ENCODE measurements around the gene GOSR1.
"Not testable (repeated sequence)": the region's sequence is repeated elsewhere in the genome, so short reads cannot be mapped to it uniquely, and the experiment has no call there.

The GOSR1 gene

DNA sequence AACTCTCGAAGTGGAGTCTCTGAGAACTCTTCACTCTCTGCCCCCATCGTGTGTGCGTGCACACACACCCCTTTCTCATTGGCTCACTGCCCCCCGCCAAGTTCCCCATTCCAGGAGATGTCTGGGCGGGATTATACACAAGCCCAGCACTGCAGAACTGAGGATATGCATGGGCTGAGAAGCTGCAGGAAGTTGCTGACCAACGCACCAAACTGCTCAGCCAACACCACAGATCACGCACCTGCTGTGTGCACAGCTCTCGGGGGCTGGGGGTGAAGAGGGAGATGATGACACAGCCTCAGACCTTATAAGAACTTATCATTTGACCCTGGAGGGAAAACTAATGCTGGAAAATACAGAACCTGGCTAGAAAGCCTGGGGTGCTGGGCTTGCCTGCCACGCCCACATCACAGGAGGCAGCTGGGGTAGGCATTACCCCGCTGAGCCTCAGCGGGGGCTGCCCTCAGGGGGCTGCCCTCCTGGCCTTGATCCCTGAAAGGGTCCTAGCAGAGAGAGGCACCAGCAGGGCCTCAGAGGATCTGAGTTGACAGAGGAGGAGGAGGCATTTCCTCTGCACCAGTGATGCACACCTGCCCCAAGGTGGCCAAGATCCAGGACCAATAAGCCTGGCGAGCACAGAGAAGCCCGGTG is 87.3 kb downstream of the GOSR1 start:
- not testable (repeated sequence) for DNase-seq

GRCh38 chr17:30565073-30565935 is 88.1 kb downstream of the GOSR1 start:
- DNase-seq = no peak

DNA sequence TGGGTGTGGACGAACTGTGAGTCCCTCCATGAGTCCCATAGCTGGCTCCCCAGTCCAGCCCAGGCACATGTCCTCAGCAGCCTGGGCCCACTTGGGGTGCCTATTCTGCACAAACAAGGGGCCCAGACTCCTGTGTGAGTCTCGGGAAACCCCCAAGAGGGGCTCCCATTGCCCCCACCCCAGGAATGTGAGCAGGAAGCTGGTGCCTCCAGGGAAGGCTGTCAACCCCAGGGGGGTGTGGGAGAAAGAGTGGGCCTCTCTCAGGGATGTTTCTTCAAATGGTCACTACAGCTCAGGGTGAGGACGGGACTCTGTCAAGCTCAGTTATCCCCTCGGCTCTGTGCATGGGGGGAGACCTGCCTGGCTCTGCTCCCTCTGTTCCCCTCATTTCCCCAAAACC is 88.9 kb downstream of the GOSR1 start:
- DNase-seq = not testable (repeated sequence)

DNA sequence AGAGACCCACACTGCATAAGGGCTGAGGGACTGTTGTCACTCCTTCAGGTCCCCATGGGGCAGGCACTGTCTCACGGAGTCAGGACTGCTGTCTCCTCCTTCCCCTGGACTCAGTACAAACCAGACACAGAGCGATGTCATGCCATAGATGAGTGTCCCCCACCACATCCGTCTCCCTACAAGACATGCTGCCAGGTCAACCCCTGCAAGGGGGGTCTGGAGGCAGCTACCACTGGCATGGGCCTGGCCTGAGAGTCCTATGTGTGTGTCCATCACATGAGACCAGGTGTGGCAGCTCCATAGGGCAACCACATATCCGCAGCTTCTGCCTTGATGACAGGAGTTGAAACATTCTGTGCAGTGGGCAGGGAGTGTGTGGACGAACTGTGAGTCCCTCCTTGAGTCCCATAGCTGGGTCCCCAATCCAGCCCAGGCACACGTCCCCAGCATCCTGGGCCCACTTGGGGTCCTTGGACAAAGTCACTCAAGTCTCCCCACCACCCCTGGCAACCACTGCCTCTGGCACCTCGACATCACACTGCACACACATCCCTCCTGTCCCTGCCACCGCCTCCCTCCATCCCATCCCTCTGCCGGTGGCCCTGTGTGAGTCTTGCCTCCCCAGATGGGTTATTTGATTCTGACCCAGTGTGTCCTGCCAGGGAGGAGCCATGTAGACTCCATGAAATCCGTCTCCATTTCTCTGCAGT is 89.5 kb downstream of the GOSR1 start:
- not testable (repeated sequence) for DNase-seq

DNA sequence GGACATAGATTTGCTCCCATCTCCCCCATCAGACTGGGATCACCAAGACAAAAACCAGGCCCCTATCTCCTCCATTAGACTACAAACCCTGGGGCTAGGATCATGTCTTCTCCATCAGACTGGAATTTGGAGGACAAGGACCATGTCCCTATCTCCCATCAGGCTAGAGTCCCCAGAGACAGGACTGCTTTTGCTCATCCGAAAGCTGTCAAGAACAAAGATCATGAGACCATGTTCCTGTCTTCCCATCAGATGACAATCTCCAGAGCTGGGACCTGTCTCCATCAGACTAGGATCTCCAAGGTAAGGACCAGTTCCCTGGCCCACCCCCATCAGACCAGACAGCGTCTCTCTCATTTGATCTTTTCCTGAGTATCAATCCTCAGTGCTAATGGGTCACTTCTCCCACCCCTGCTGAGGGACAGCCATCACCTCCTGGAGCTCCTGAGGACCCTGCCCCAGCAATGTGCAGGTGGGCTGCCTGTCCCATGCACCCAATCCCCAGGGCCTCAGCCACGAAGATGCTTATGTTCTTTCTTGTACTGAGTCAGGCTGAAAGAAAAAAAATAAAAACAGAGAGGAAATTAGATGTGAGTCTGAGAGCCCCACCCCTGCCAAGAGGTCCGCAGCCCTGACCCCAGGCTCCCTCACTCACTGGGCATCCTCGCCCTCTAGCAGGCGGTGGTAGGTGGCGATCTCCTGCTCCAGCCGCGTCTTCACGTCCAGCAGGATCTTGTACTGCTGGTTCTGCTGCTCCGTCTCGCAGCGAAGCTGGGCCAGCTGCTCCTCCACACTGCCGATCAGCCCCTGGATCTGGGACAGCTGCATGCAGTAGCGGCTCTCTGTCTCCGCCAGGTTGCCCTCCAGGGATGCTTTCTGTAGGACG is 90.3 kb downstream of the GOSR1 start:
- no peak for DNase-seq

DNA sequence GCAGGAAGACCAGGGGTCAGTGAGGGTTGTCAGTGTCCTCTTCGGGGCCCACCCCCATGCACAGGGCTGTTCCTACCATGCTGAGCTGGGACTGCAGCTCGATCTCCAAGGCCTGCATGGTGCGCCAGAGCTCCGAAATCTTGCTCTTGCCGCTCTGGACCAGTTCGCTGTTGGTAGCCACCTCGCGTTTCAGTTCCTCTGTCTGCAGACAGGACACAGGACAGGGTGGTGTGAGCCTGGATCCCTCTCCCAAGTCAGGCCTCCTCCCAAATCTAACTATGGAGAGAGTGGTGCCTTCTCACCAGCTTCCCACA is 90.9 kb downstream of the GOSR1 start:
- no peak for DNase-seq

GRCh38 chr17:30569531-30570175 is 92.4 kb downstream of the GOSR1 start:
- DNase-seq = not testable (repeated sequence)

DNA sequence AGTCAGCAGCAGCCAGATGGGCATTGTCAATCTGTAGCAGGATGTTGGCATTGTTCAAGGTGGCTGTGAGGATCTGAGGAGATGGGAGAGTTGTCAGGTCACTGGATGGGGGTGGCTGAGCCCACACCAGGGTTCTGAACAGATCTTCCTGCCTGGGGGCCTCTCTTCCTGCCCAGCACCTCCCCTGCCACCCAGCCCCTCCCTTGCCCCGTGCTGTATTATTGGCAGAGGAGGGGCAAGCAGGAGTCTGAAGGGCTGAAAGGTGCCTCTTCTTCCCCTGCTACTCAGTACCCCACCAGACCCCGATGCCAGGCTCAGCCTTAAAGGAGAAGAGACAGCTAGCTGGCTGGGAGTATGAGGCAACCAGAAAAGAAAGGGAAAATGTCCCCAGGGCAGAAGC is 93.0 kb downstream of the GOSR1 start:
- no peak for DNase-seq

DNA sequence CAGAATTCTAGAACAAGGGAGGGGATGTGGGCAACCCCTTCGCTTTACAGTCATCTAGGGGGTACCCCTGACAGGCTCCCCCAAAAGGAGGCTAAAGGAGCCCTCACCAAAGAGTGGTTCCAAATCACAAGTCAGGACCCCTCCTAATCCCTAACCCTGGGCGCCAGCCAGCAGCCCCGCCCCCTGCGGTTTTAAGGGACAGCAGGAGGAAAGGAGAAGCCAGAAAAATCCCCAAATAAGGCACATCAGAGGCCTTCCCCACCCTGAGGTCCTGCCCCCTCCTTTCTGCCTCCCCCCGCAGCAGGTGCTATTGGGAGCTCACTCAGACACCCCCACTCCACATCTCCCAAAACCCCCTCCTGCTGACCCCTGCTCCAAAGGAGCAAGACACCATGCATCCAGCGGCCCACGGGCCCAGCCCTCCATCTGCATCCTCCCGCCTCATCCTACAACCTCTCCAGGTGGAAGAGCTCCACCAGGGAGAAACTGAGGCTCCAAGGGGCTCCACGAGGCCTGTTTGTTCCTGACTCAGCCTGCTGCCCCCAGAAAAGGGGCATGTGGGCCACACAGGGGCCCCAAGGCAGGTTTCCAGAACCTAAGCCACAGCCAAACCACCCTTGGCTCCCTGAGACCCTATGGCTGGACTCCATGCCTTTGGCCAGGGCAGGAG is 93.5 kb downstream of the GOSR1 start:
- no peak for DNase-seq

- DNase-seq = not testable (repeated sequence)
Measured at GRCh38 chr17:30571404-30571803, 94.2 kb downstream of the GOSR1 start.

DNA sequence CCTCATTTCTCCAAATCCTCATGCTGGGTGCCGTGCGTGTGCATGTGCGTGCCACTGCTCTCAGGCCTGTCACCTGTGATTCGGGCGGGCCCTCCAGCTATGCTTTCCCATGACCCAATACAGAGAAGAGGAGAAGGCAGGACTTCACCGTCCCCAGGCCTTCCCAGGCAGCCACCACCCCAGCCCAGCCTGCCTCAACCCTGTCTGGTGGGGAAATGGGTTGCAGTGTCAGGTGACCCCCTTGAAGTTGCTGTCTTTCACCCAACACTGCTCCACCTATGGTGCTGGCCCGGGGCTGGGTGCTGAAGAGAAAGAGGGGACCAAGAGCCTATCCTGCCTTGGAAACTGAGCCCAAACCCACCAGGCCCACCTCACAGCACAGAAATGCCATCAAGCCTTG is 94.7 kb downstream of the GOSR1 start:
- no peak for DNase-seq

GRCh38 chr17:30572651-30573554 is 95.7 kb downstream of the GOSR1 start:
- not testable (repeated sequence) for DNase-seq

DNA sequence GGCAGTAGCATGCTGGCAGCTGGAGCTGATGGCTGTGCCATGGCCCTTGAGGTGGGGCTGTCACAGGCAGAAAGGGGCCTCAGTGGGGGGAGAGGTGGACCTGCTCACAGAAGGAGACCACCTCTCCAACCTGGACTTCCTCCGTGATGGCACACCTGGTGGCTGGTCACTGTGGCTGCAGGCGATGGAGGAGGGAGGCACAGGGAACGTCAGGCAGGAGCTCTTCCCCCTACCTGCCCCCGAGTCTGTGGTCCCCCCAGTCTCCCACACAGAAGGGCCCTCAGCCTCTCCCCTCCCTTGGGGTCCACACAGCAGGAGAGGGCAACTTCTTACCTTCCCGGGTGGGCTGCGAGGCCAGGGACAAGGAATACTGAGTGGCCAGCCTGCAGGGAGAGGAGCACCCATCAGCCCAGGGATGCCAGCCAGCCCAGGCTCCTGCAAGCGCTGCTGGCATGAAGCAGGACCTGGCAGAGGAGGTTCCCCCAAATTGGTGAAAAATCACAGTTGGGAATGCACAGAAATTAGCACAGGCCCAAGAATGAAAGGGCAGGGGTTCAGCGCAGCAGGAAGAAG is 96.5 kb downstream of the GOSR1 start:
- no peak for DNase-seq

DNA sequence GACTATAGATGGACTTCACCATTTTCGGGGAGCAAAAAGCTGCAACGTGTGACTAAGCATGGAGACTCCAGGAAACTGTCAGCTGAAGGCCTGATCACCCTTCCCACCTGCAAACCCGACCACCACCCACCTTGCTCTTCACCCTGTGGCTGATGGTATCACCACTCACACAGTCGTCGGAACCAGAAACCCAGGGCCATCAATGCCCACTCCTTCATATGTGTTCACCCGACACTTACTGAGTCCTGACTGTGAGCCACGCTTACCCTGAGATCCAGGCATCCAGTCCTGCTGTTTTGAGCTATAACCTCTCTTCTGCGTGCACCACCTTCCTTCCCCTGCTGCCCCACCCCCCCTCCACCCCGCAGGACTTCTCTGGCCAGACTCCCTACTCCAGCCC is 97.1 kb downstream of the GOSR1 start:
- DNase-seq = not testable (repeated sequence)

DNA sequence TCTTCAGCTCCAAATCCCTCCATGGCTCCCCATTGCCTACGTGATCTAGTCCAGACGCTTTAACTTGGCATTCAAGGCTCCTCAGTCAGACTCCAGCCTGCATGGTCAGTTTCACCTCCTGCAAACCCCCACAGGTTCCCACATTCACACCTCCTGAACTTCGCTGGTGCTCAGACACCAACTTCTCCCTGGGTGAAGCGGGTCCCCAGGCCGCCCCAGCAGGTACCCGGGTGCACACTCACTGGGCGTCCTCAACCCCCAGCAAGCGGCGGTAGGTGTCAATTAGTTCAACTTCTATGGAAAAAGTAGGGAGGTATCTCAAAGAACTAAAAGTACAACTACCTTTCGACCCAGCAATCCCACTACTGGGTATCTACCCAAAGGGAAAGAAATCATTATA is 97.6 kb downstream of the GOSR1 start:
- DNase-seq = not testable (repeated sequence)

- DNase-seq = not testable (repeated sequence)
Measured at GRCh38 chr17:30575648-30576325, 98.6 kb downstream of the GOSR1 start.

DNA sequence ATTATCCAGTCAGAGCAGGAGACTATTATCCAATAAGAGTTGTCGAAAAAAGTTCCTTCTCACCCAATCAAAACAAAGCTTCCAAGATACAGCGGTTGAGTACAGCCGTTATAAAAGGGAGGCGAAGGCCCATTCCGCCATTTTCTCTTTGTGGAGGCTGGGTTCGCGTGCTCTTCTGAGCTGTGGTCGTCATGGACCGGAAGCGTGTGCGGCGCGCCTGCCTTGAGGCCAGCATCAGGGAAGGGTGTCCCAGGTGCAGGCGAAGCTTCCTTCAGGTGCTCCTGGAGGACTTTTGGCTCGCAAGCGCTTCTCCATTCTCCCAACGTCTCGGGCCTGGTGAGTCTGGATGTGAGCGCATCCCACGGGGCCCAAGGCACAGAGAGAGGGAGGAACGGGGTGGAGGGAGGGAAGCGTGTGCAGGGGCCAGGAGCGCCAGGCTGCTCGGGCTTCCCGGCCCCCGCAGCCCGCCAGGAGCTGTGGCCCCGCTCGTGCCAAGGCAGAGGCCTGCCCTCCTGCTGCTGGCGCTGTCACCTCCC is 99.2 kb downstream of the GOSR1 start:
- DNase-seq = no peak
